KOPT-K1 (cell line): ENCODE data around the gene PDE3B.
"Not testable (repeated sequence)": the region's sequence is repeated elsewhere in the genome, so short reads cannot be mapped to it uniquely, and the experiment has no call there.

ENCODE experiments used
- H3K27ac ChIP-seq: fragments of 200-600 bp; sonication (generic); 2 replicates; pipeline ENCODE4 v1.5.1; 2016; ENCODE audit warnings: antibody characterized with exemption, mild to moderate bottlenecking, low read depth, low read length; ENCODE audit not compliant: poor library complexity, severe bottlenecking
- H3K36me3 ChIP-seq: fragments of 200-600 bp; sonication (generic); 2 replicates; pipeline ENCODE4 v1.5.1; 2017; ENCODE audit warnings: antibody characterized with exemption, mild to moderate bottlenecking, low read length, moderate library complexity; ENCODE audit not compliant: insufficient read depth
- H3K9me3 ChIP-seq: fragments of 200-600 bp; sonication (generic); 2 replicates; pipeline ENCODE4 v1.5.1; 2017; ENCODE audit warnings: antibody characterized with exemption, low read length, mild to moderate bottlenecking; ENCODE audit not compliant: insufficient read depth, poor library complexity, severe bottlenecking

The PDE3B gene

GRCh38 chr11:14653090-14653489, 9.5 kb downstream of the PDE3B start:
- H3K9me3 ChIP-seq, result no peaks in the 10 kb centered on the region
- no peaks in the 10 kb centered on the region for H3K36me3 ChIP-seq
- no peak overlapping the region for H3K27ac ChIP-seq

- H3K9me3 ChIP-seq, result no peaks in the 10 kb centered on the region
- no peaks in the 10 kb centered on the region for H3K36me3 ChIP-seq
- H3K27ac ChIP-seq, result no peak overlapping the region
Observed at GRCh38 chr11:14655435-14655834, 11.8 kb downstream of the PDE3B start.

- no peaks in the 10 kb centered on the region for H3K9me3 ChIP-seq
- H3K27ac ChIP-seq, result no peak overlapping the region
Observed at GRCh38 chr11:14656536-14657457, 13.2 kb downstream of the PDE3B start.

GRCh38 chr11:14657841-14658240, 14.2 kb downstream of the PDE3B start:
- Histone ChIP-seq H3K9me3 (no peaks in the 10 kb centered on the region), H3K36me3 (no peaks in the 10 kb centered on the region), H3K27ac (no peak overlapping the region)

More at GRCh38 chr11:14656536-14657457, 13.2 kb downstream of the PDE3B start:
- H3K36me3 ChIP-seq, result no peaks in the 10 kb centered on the region

GRCh38 chr11:14664926-14665325, 21.3 kb downstream of the PDE3B start:
- H3K27ac ChIP-seq, H3K9me3 ChIP-seq, H3K36me3 ChIP-seq: not testable (repeated sequence)

GRCh38 chr11:14667329-14667728, 23.7 kb downstream of the PDE3B start:
- H3K27ac ChIP-seq, H3K36me3 ChIP-seq, H3K9me3 ChIP-seq: not testable (repeated sequence)

- H3K27ac ChIP-seq, result no peak overlapping the region
Observed at GRCh38 chr11:14668731-14669301, 25.2 kb downstream of the PDE3B start.

GRCh38 chr11:14669499-14669898, 25.9 kb downstream of the PDE3B start:
- Histone ChIP-seq H3K9me3 (no peaks in the 10 kb centered on the region), H3K27ac (no peak overlapping the region), H3K36me3 (no peaks in the 10 kb centered on the region)

More at GRCh38 chr11:14668731-14669301, 25.2 kb downstream of the PDE3B start:
- no peaks in the 10 kb centered on the region for H3K9me3 ChIP-seq
- no peaks in the 10 kb centered on the region for H3K36me3 ChIP-seq

GRCh38 chr11:14669958-14670357, 26.4 kb downstream of the PDE3B start:
- no peaks in the 10 kb centered on the region for H3K9me3 ChIP-seq
- no peak overlapping the region for H3K27ac ChIP-seq
- H3K36me3 ChIP-seq, result no peaks in the 10 kb centered on the region

GRCh38 chr11:14672635-14673034, 29.0 kb downstream of the PDE3B start:
- Histone ChIP-seq H3K27ac (no peak overlapping the region), H3K36me3 (no peaks in the 10 kb centered on the region), H3K9me3 (no peaks in the 10 kb centered on the region)

- no peak overlapping the region for H3K27ac ChIP-seq
- no peaks in the 10 kb centered on the region for H3K36me3 ChIP-seq
- no peaks in the 10 kb centered on the region for H3K9me3 ChIP-seq
Observed at GRCh38 chr11:14673421-14673820, 29.8 kb downstream of the PDE3B start.

GRCh38 chr11:14673824-14674405, 30.3 kb downstream of the PDE3B start:
- Histone ChIP-seq H3K9me3 (no peaks in the 10 kb centered on the region), H3K36me3 (no peaks in the 10 kb centered on the region), H3K27ac (no peak overlapping the region)

GRCh38 chr11:14676068-14676467, 32.5 kb downstream of the PDE3B start:
- Histone ChIP-seq H3K36me3 (no peaks in the 10 kb centered on the region), H3K27ac (no peak overlapping the region), H3K9me3 (peaks cover 9% of the 10 kb centered on the region)

GRCh38 chr11:14677146-14677545, 33.5 kb downstream of the PDE3B start:
- Histone ChIP-seq H3K27ac (no peak overlapping the region), H3K9me3 (peaks cover 9% of the 10 kb centered on the region), H3K36me3 (no peaks in the 10 kb centered on the region)

- Histone ChIP-seq H3K9me3 (peaks cover 9% of the 10 kb centered on the region), H3K27ac (no peak overlapping the region), H3K36me3 (no peaks in the 10 kb centered on the region)
Observed at GRCh38 chr11:14678350-14678749, 34.7 kb downstream of the PDE3B start.
